GM12872 (cell line): ENCODE results near the gene PHLDA1.

Experiments
- TF ChIP-seq, protein P1 (sequence below): IDR thresholded peaks from 3 replicates; pipeline ENCODE4 v1.5.1; 2011; ENCODE audit warnings: low read depth, mild to moderate bottlenecking, low read length, moderate library complexity; ENCODE audit not compliant: insufficient read depth

Gene PHLDA1

DNA sequence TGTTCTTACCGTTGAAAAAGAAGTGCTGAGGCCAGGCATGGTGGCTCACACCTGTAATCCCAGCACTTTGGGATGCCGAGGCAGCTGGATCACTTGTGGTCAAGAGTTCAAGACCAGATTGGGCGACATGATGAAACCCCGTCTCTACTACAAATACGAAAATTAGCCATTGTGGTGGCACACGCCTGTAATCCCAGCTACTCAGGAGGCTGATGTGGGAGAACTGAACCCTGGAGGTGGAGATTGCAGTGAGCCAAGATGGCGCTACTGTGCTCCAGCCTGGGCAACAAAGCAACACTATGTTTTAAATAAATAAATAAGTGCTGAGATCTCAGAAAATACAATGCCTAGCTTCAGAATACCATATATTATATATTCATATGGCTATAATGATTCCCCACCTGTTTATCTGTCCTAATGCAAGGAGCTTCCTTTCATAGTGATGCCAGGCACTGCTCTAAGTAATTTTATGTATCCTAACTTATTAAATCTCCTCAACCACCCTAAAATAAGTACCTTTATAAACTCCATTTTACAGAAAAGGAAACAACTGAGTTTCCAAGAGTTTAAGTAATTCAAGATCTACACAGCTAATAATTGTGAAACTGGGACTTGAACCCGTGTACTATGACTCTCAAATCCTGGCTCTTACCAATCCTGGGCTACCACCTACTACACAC is 7.3 kb downstream of the PHLDA1 start:
- TF ChIP-seq, protein P1, sequence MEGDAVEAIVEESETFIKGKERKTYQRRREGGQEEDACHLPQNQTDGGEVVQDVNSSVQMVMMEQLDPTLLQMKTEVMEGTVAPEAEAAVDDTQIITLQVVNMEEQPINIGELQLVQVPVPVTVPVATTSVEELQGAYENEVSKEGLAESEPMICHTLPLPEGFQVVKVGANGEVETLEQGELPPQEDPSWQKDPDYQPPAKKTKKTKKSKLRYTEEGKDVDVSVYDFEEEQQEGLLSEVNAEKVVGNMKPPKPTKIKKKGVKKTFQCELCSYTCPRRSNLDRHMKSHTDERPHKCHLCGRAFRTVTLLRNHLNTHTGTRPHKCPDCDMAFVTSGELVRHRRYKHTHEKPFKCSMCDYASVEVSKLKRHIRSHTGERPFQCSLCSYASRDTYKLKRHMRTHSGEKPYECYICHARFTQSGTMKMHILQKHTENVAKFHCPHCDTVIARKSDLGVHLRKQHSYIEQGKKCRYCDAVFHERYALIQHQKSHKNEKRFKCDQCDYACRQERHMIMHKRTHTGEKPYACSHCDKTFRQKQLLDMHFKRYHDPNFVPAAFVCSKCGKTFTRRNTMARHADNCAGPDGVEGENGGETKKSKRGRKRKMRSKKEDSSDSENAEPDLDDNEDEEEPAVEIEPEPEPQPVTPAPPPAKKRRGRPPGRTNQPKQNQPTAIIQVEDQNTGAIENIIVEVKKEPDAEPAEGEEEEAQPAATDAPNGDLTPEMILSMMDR = no peak

DNA sequence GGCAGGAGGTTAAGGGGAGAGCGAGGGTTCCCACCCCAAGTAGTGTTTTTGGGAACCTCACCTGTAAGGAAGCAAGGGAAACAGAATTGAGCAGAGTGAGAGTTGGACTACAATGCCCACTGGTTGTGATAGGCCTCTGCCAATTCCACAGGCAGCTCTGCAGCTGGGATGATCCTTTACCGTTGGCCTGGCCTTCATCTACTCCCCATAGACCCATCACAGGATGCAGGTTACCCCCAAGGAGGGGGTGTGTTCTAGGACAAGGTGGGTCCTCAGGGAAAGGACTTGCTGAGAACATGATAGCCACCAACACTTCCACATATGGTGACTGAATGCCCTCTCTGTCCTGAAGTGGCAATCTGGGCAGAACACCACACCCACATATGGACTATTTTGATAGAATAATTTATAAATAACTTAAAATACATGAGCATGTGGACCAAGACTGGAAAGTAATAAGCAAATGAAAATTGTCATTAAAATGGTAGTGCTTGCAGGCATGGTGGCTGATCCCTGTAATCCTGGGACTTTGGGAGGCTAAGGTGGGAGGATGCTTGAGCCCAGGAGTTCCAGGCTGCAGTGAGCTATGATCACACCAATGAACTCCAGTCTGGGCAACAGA is 8.4 kb downstream of the PHLDA1 start:
- TF ChIP-seq, protein P1 = no peak

DNA sequence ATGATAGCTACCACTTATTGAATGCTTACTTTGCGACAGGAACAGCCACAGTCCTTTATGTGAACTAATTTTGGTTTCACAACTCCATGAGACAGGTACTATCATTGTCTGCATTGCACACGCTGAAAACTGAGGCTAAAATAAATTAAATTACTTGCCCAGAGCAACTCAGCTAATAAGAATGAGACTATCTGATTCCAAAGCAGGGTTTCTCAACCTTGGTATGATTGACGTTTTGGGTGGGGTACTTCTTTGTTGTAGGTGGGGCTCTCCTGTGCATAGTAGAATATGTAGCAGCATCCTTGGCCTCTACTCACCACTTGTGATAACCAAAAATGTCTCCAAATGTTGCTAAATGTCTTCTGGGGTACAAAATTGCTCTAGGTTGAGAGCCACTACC is 9.1 kb downstream of the PHLDA1 start:
- TF ChIP-seq, protein P1 = no peak

DNA sequence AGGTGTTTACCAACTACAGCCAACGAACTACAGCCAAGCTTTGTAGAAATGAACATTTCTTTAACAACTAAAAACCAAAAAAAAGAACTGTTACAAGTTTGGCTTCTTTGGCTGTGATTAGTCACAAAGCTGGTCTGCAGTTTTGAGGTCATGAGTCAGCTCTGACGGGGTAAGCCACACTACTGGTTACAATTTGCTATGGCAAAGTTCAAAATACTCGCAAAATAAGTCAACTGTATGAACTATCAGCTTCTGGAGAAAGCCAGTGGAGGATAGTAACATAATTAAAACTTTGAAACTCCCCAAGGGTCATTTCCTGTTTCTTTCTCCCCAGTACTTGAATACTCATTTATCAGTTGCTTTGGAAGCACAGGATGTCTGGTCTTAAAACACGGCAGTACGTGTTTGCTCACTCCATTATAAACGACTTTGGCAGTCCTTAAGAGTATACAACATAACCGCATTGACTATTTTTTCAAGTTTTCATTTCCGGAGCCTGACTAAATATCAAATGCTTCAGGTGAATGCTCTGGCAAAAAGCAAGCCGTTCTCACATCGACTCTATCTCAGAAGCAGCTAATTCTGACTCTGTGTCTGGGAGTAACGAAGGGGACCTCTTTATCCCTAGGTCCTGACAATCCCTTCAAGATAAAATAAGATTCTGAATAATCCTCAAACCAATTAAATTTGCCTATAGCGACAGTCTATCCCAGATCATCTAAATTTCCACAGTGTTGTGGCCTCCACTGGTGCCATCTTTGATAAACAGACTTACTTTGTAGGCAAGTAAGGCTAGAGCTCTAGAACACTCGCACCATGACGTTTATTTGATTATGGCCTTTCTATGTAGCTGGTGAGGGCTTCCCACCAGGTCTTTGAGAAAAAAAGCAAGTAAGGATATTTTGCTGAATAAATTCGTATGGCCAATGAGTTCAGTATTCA is 10.6 kb downstream of the PHLDA1 start:
- TF ChIP-seq, protein P1 = no peak

DNA sequence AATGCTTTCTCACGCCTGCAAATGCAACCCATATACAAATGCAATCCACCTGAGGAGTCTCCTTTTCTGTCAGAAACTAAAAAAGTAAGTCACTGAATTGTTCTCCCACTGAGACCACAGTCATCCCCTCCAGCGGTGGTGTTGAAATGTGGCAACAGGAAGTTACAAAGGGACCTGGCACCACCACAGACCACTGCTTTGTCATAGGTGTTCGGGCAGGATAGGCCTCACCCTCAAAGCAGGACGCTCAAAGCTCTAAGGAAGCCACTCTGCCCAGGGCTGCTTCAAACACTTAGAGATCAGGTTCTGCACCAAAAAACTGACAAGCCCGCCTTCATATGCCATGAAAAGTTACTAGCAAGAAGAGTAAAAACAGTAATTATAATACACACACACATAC is 11.3 kb downstream of the PHLDA1 start:
- TF ChIP-seq, protein P1 = no peak

DNA sequence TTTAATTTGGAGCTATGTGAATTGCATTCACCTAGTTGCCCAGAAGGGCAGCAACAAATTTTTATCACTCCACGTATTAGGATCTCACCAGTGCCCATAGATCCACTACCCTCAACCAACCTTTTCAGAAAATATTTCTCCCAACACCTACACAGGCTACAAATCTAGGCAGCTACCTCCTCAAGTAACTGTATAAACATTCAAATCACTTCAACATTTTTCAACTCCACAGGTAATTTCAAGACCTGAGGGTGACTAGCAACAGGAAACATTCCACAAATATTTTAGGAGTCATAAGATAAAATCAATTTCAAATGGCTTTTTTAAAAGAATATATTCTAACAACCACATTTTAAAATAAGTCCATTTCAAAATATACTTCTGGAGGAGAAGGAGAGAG is 12.9 kb downstream of the PHLDA1 start:
- TF ChIP-seq, protein P1 = no peak

DNA sequence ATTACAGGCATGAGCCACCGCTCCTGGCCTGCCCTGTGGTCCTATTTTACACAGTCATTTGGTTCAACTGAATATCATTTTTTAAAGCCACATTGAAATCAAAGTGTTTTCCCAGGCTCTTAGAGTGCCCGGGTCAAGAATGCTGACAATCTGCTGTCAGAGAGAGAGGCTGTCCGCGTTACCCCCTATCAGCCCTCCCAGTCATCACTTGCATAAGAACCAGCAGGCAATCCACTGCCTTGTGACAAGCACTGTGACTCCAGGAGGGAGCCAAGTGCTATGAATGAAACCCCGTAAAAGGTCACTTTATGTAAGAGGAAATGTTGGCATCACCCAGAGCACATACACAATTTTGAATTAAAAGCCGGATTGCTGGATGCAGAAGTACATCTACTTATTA is 13.5 kb downstream of the PHLDA1 start:
- TF ChIP-seq, protein P1 = no peak
